Gastrocnemius medialis (tissue), 4 donors: ENCODE data around the gene IFI16.

Experiments used
- CTCF ChIP-seq, 5 experiments: fragments of 450-650 bp in 3 of 5; fragments of 200-600 bp in 2 of 5; sonication (generic) in 2 of 5; IDR thresholded peaks in 4 of 5; conservative IDR thresholded peaks in 1 of 5; 1 replicate in 4 of 5; 2 replicates in 1 of 5; pipeline ENCODE4 v1.5.1; 2016 to 2019; ENCODE audit warnings: antibody characterized with exemption in 5 of 5, mild to moderate bottlenecking in 3 of 5, moderate library complexity in 3 of 5
- POLR2A ChIP-seq, 2 donors: fragments of 450-650 bp; IDR thresholded peaks; one replicate each; pipeline ENCODE4 v1.6.1; 2017; ENCODE audit warnings: antibody characterized with exemption in 2 of 2, mild to moderate bottlenecking in 2 of 2, moderate library complexity in 2 of 2

- no peak for TF ChIP-seq CTCF (IDR thresholded peaks at IDR 0.05 in 4 of 5, conservative IDR thresholded peaks at IDR 0.05 in 1 of 5)
- no peak for TF ChIP-seq POLR2A (IDR thresholded peaks at IDR 0.05)
These were observed 4.0 kb upstream of the IFI16 start for GRCh38 chr1:159005676-159006075.
